GM13977 (cell line): Measurements from ENCODE around the gene SH3GL2.

Experiments used
- DNase-seq: peaks from one replicate; pipeline ENCODE4 v3.0.0; 2012; ENCODE audit warnings: low spot score
- in situ Hi-C: fragments of 300-500 bp; cut with MboI; formaldehyde crosslinking; loops from one replicate; pipeline ENCODE4 v1.12.0; 2022; ENCODE audit warnings: low sequenced_read_pairs, low pct_unique_long_range_greater_than_20kb, mixed read lengths, inconsistent platforms; ENCODE audit not compliant: unreplicated experiment
- TF ChIP-seq, protein P1 (sequence below): IDR thresholded peaks from 2 replicates; pipeline ENCODE4 v1.5.1; 2012; ENCODE audit warnings: mild to moderate bottlenecking, control low read depth; ENCODE audit not compliant: insufficient read depth; ENCODE audit errors: extremely low read depth, missing control alignments

Gene SH3GL2

DNA sequence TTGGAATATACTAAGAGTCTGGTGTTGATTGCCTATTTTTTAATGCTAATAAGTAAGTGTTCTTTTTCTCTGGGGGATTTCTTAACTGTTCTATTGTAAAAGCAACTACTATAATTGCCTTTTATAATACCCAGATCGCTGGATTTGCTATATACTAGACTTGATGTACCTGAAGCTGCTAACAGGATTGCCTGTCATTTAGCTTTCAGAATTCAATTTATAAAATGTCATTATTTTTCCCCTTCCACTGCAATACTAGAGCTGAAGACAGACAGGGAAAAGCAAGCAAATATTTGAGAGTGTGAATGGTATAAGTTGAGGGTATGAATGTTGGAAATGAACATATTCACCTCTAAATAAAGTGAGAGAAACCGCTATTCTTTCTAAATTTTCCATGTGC is 115.5 kb downstream of the SH3GL2 start:
- TF ChIP-seq, protein P1, sequence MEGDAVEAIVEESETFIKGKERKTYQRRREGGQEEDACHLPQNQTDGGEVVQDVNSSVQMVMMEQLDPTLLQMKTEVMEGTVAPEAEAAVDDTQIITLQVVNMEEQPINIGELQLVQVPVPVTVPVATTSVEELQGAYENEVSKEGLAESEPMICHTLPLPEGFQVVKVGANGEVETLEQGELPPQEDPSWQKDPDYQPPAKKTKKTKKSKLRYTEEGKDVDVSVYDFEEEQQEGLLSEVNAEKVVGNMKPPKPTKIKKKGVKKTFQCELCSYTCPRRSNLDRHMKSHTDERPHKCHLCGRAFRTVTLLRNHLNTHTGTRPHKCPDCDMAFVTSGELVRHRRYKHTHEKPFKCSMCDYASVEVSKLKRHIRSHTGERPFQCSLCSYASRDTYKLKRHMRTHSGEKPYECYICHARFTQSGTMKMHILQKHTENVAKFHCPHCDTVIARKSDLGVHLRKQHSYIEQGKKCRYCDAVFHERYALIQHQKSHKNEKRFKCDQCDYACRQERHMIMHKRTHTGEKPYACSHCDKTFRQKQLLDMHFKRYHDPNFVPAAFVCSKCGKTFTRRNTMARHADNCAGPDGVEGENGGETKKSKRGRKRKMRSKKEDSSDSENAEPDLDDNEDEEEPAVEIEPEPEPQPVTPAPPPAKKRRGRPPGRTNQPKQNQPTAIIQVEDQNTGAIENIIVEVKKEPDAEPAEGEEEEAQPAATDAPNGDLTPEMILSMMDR: no peak
- DNase-seq: no peak
- in situ Hi-C loops: no loop called here

DNA sequence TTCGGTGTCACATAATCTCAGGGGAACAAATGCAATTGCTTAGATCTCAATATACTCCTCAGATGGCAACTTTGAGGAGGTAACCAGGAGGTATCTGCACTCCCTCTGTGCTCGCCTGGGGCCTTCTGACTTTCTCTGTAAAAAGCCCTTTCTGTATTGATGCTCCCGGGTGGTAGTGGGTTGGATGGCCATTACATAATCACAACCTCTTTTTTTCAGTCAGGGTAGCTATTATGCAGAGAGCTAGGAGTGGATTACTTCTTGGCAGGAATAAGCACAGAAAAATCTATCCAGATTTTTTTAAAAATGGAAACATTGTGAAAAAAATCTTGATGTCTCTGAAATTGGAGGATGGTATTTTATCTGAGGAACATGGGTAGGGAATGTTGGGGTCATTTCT is 116.6 kb downstream of the SH3GL2 start:
- DNase-seq: no peak
- in situ Hi-C loops: no loop called here
- TF ChIP-seq, protein P1: no peak

DNA sequence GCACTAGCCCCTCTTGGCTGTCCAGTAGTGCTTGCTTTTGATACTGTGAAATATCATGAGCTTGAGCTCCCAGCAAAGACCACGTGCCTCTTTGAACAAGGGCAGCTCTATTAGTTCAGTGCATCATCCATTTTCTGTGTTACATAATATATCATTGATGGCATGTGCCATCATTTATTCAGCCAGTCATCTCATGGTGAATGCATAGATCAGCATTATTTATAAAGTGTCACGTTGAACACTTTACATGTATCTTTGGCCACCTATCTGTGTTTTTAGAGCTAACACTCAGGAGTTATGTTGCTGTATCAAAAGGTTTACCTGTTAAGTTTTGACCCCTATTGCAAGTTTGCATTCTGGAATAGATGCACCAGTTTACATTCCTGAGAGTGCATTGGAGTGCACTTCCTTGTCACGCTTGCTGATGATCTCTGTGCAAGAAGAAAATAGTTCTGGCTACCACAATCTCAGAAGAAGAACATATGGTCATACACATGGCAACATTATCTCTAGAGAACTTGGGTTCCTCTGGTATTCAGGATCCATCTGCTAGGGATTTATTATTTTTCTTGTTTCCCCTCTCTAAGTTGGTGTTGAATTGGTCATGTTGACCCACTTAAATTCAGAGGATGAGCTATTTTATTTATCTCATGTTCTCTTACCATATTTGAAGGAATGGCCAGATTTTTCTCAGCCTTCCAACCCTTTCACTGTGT is 120.9 kb downstream of the SH3GL2 start:
- no peak for DNase-seq
- TF ChIP-seq, protein P1: no peak
- in situ Hi-C loops: no loop called here

DNA sequence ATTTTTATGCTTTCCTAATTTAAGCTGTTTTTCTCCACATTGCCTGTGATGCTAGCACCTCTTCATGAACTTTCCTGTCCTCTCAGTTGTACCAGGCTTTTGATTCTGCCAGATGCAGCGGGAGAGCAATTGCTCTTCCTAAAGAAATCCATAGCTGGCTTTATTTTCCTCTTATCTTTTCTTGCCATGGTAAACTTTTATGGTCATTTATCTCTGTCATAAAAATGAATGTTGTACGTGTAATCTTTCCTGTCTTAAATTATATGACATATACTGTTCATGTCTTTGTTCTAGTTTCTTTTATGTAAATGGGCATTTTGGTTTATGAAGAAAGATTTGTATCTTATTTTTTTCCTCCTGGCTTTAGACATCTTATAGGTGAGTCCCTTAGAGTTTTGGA is 127.5 kb downstream of the SH3GL2 start:
- in situ Hi-C loops: no loop called here
- TF ChIP-seq, protein P1: no peak

DNA sequence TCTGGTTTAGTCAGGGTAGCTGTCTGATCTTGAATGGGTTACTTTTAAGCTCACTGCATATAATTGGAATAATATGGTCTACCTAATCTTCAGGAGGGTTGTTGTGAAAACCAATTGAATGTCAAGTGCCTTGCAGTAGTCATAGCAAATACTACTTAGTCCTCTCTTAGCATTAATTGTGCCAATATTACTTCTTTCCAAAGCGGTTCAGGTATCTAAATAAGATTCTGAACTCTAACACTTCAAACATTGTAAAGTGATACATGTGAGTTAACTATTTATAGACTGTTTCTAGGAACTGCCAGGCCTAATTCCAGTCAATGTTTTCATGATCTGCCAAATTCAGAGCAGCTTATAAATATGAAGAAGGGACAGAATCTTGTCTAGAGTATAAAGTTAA is 140.2 kb downstream of the SH3GL2 start:
- DNase-seq: no peak
- in situ Hi-C loops: no loop called here
- TF ChIP-seq, protein P1: no peak

More for the DNA sequence above, 127.5 kb downstream of the SH3GL2 start:
- no peak for DNase-seq

DNA sequence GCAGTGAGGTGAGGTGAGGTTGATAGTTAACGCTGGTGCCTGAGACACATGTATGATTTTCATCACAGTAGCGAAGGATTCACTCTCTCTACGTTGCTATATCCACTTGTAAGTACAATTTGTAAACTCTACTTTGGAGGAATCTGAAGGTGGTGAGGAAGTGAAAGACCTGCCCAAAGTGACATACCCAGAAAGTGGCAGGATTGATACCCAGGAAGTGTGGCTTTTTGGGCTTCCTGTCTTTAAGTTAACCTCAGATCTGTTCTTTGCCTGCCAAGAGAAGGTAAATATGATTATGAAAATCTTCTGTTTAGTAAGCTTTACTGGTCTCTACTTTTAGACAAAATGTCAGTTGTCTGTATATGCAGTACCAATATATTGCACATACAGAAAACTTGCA is 143.1 kb downstream of the SH3GL2 start:
- TF ChIP-seq, protein P1: no peak
- DNase-seq: no peak
- in situ Hi-C loops: no loop called here
